Head of caudate nucleus (tissue), 42 donors: ENCODE measurements around the gene DAB1.

Source experiments
- DNase-seq, 42 donors: peaks; one replicate each; pipeline versions ENCODE4 v3.0.0 to v3.0.0-alpha.2; 2020 to 2021; ENCODE audit warnings: mixed read lengths in 7 of 42
- intact Hi-C: fragments of 100-400 bp; cut with DNase I; formaldehyde crosslinking; loops from one replicate; pipeline ENCODE4 v1.15.0; 2022

Gene DAB1

DNA sequence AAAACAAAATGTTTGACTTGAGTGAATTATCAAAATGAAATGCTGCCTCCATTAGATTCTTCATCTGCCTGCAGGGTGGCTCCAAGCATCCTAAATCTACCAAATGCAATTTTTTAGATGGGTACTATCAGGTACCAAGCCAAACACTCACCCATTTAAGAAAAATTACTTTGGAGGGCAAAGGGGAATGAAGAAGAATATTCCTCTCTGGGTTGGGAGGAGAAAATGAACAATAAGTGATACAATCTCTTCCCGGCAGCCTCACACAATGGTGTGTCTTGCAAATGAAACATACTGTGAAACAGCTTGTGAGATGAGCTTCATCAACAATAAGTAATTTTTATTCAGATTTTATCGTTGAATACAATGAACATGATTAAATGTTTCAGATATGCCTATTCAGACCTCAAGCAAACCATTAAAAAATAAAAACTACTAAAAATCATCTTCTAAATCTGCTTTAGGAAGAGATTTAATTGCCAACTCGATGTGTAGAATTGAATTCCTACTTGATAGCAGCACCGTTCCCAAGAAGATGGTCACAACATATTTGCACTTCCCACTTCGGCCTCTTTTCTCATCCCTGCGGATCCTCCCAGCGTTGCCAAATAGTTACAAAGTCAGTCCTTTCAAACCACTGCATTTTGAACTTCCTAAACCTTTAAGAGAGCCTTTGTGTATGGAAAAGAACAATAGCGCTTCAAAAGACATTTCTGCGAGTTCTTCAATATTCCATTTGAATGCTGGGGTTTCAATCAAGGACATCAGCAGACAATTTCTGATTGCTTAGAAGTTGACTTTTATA is 2.7 kb downstream of the DAB1 start:
- DNase-seq = no peak
- intact Hi-C loops = no loop called here

GRCh38 chr1:57418971-57419370 is 4.9 kb downstream of the DAB1 start:
- intact Hi-C loops = no loop called here
- DNase-seq = no peak

- no peak for DNase-seq
- intact Hi-C loops = no loop called here
Observed at GRCh38 chr1:57411262-57411661, 12.6 kb downstream of the DAB1 start.

- intact Hi-C loops = no loop called here
Observed at GRCh38 chr1:57410508-57410907, 13.4 kb downstream of the DAB1 start.

GRCh38 chr1:57407928-57408327 is 15.9 kb downstream of the DAB1 start:
- DNase-seq = peak in 1 of 42 donors; percentile 9
- intact Hi-C loops = no loop called here

More at GRCh38 chr1:57410508-57410907, 13.4 kb downstream of the DAB1 start:
- DNase-seq = no peak

GRCh38 chr1:57406428-57406970 is 17.4 kb downstream of the DAB1 start:
- intact Hi-C loops = no loop called here
- DNase-seq = no peak

GRCh38 chr1:57404884-57405283 is 19.0 kb downstream of the DAB1 start:
- intact Hi-C loops = no loop called here
- no peak for DNase-seq

- DNase-seq = no peak
- intact Hi-C loops = no loop called here
Observed at GRCh38 chr1:57403201-57403600, 20.7 kb downstream of the DAB1 start.

GRCh38 chr1:57401671-57402070 is 22.2 kb downstream of the DAB1 start:
- intact Hi-C loops = no loop called here
- no peak for DNase-seq

DNA sequence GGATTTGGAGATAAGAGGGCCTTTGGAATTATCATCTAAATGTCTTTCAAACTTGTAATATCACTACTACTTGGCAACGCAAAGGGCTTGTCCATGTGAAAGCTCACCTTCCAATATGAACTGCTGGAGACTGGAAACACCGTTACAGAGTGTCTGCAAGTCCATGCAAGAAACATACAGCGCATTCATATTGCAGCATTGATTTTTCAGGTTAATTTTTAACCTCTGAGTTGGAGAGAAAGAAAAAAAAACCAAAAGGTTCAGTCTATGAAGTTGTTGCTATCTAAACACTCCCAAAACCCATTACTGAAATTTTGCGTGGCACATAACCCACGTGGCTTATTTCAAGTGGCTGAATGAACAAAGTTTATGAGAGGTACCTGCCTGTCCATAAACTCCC is 23.8 kb downstream of the DAB1 start:
- intact Hi-C loops = no loop called here
- DNase-seq = no peak

DNA sequence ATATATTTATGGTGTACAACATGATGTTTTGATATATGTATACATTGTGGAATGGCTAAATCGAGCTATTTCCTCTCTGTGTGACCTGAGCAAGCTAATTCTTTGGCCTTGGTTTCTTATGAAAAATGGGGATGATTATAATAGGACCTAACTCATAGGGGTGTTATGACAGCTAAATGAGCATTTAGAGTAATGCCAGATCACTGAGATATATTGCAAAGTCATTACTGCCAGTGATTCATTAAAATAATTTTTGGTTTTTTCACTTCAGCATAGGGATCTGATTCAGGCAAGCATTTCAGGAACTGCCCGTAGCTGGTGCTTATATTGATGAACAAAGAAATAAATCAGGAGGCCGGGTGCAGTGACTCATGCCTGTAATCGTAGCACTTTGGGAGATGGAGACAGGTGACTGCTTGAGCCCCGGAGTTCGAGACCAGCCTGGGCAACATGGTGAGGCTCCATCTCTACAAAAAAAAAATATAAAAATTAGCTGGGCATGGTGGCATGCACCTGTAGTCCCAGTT is 30.7 kb downstream of the DAB1 start:
- intact Hi-C loops = no loop called here
- DNase-seq = no peak

- intact Hi-C loops = no loop called here
- DNase-seq = no peak
Observed at GRCh38 chr1:57385336-57385735, 38.5 kb downstream of the DAB1 start.

GRCh38 chr1:57384901-57385300 is 39.0 kb downstream of the DAB1 start:
- DNase-seq = no peak
- intact Hi-C loops = no loop called here

GRCh38 chr1:57384284-57384683 is 39.6 kb downstream of the DAB1 start:
- intact Hi-C loops = no loop called here
- no peak for DNase-seq

DNA sequence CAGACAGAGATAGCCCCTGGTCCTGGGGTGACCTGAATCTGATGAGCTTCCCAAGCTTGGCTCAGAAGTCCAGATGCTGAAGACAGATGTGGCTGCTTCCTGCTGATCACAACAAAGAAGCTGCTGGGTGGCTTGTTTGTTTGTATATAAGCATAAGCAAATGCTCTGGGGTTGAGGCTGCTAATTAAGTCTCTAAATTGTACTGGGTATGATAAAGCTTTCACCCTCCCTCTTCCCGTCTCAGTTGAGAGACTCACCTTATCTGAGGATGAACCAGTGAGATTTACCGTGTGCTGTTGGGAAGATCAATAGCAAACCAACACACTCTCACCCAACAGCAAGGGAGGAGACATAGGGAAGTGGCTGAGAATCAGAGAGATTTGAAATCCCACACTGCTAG is 42.0 kb downstream of the DAB1 start:
- intact Hi-C loops = no loop called here
- no peak for DNase-seq

DNA sequence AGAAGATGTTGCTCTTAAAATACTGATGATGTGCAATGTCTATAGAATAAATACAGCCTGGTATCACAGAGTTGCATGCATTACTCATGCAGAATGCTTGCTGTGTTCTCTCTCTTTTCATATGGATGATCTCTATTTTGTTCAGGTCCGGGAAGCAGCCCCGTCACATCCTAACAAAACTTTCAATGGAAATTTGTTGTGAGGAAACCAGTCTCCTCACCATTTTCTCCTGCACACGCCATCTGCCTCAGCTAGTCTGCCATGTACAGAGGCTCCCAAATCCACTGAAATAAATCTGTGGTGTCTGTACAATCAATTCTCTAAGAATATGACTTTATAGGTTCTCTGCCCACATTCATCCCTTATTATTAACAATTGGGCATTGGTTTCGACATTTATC is 42.4 kb downstream of the DAB1 start:
- no peak for DNase-seq
- intact Hi-C loops = no loop called here

- DNase-seq = no peak
- intact Hi-C loops = no loop called here
Observed at GRCh38 chr1:57380923-57381322, 42.9 kb downstream of the DAB1 start.

GRCh38 chr1:57378534-57378933 is 45.3 kb downstream of the DAB1 start:
- no peak for DNase-seq
- intact Hi-C loops = no loop called here

GRCh38 chr1:57377339-57378139 is 46.3 kb downstream of the DAB1 start:
- no peak for DNase-seq
- intact Hi-C loops = no loop called here

DNA sequence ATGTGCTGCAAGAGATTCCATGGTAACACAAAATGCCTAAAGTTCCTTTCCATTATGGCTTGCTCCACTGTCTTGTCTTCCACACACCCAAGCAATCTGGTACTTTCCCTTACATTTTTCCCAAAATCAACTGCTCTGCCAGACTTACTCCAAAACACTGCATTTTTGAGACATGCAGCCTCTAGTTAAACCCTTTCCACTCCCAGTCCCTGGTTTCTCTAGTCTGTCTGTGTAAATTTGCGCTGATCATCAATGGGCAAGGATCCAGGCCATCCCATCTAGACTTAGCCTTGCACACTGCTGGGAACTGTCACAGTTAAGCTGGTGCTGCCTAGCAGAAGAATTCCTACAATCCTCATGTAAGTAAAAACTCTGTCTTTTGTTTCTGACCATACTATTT is 47.8 kb downstream of the DAB1 start:
- no peak for DNase-seq
- intact Hi-C loops = no loop called here
